HG02970 (cell line): ENCODE measurements around the gene PAOX.

ENCODE experiments used
- ATAC-seq: cut with Tn5 transposase; IDR thresholded peaks from one replicate; pipeline ENCODE4 v1.9.1; 2021; ENCODE audit warnings: mild to moderate bottlenecking, moderate library complexity, moderate number of reproducible peaks; ENCODE audit not compliant: unreplicated experiment, low FRiP score

Gene PAOX

GRCh38 chr10:133349160-133349568, 29.9 kb upstream of the PAOX start:
- ATAC-seq, result no peak

- no peak for ATAC-seq
These were observed 29.5 kb upstream of the PAOX start for GRCh38 chr10:133349577-133350011.

DNA sequence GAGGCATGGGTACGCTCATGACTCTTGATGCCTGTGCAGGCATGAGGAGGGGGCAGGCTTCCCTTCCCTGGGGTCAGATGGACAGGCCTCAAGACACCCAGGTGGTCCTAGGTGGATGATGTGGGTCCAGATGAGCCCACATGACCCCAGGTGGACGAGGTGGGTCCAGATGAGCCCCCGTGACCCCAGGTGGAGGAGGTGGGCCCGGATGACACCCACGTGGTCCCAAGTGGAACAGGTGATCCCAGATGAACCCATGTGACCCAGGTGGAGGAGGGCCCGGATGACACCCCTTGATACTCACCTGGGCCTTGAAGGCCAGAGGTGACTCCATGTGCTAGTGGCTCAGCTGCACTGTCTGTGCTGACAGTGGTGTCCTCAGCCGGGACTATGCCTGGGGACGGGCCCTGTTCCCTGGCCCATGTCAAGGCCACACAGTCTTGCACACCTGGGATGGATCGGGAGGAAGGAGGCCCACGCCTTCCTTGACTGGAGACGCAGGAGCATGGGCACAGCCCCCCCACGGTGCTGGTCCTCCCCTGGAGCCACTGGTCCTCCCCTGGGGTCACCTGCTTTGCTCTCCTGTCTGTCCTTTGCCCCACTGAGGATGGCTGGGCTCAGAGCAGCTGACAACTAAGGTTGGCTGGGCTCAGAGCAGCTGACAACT, 28.6 kb upstream of the PAOX start:
- ATAC-seq, result no peak

- no peak for ATAC-seq
These were observed 28.1 kb upstream of the PAOX start for GRCh38 chr10:133350950-133351329.

GRCh38 chr10:133351408-133352318, 27.4 kb upstream of the PAOX start:
- no peak for ATAC-seq

- ATAC-seq, result no peak
These were observed 25.7 kb upstream of the PAOX start for GRCh38 chr10:133353202-133353959.

GRCh38 chr10:133353988-133354605, 25.0 kb upstream of the PAOX start:
- ATAC-seq, result no peak

DNA sequence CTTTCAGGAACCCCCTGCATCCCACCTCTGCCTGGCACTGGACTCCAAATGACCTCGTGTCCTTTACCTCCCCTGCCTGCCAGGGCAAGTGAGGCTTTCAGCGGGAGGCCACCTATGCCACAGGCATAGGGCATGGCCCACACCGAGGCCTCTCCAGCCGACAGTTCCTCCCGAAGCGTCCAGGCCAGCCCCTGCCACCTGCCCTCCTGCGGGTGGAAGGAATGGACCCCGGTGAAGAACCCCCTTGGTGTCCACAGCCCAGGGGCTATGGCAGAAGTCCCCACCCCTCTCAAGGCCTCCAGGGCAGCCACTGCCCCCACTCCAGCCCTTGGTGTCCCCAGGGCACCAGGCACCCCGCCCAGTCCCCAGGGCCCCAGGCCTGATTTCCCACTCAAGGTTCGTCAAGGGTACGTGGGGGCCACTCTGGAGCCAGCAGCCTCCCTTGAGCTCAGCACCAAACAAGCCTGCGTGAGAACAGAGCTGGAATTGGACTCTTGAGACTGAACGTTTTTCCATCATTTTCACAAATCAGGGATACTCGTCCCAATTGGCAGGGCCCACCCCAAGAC, 24.3 kb upstream of the PAOX start:
- no peak for ATAC-seq

DNA sequence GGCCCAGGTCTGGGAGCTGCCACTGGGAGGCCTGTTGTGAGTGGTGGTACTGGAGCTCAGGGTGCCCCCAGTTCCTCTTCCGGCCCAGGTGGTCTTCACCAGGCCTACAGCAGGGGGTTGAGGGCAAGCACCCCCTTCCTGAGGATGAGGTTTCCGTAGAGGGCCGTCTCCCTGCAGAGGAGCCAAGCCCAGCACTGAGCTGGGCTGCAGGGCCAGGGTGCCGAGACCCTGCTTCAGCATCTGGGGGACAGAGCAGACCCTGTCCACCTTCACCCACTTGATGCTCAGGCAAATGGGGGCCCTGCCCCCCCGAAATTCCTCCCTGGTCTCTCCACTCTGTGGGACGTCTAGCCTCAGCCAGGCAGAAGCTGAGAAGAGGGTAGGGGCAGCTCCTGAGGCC, 23.8 kb upstream of the PAOX start:
- no peak for ATAC-seq

DNA sequence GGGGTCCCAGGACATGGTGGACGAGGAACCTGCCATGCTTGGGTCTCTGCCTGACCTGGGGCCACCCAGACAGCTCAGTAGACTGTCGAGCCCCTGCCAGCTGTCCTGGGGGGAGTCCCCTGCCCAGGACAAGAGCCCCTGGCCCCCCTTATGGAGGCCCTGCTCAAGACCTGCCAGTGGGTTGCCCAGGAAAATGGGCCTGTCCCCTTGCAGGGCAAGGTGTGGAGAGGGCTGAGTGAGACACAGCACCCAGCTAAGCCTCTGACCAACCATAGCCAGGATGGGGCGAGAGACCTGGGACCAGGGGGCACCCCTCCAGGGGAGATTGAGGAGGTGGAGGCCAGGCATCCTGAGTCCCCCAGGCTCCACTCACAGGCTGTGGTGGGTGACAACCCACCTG, 23.1 kb upstream of the PAOX start:
- no peak for ATAC-seq

DNA sequence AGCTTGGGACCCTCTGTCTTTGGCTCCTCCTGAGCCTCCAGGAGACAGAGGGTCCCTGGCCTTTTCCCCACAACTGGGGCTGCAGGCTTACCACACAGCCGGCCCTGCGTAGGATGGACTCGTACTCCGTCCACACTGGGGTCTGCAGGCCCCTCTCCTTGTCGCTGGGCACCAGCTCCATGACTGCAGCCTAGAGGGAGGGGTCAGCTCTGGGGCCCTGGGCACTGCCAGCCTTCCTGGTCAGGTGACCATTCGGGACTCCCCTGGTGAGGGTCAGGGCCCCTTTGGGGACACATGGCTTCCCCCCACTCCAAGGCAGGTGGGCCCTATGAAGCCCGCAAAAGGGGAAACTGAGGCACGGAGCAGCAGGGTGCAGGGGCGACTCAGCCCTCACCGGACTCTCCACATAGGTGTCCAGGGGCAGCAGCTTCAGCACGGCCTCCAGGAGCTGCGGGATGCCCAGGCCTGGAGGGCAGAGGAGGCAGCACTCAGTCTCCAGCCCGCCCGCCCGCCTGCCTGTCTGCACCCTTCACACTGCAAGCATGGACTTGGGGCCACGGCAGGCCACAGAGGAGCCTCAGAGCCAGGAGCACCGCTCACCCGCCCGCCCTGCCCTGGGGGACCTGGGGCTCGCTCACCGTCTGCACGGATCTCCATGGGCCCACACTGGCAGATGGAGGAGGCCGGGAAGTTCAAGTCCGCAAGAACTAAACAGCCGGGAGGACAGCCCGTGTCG, 22.3 kb upstream of the PAOX start:
- no peak for ATAC-seq

GRCh38 chr10:133357285-133358161, 21.5 kb upstream of the PAOX start, which contains the start of gene FUOM:
TSS of gene FUOM (minus strand) at chr10:133358019. CDS start at chr10:133358007, 12 bp downstream.
- ATAC-seq, result no peak

GRCh38 chr10:133358162-133358924, 20.7 kb upstream of the PAOX start:
- ATAC-seq, result no peak

- no peak for ATAC-seq
These were observed 20.1 kb upstream of the PAOX start for GRCh38 chr10:133358925-133359310.

- no peak for ATAC-seq
These were observed 19.5 kb upstream of the PAOX start for GRCh38 chr10:133359554-133359971.

DNA sequence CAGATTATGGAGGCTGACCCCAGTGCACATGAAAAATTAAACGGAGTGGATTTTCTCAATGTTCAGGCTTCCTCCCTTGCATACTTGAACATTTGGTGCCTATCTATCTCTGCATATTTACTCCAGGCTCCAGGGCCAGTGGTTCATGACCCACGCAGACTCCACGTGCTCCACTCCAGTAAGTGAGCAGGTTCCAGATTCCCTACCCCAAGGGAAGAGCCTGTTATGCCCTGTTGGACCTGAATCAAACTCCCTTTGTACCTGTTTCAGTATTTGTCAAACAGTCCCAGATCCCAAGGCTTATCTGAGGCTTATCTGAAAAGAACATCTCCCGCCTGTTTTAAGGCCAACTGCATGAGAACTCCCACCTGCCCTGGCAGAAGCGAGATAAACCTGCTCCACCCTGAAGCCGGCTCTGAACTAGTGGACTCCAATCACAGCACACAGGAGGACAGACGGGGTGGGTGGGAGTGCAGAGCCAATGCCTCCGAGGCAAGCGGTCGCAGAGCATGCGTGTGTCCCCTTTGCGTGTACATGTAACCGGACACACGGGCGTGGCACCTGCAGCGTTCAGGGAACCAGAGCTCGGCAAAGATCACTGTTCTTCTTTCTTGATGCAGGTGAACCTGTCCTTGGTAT, 19.0 kb upstream of the PAOX start:
- ATAC-seq, result no peak

- no peak for ATAC-seq
These were observed 17.8 kb upstream of the PAOX start for GRCh38 chr10:133361227-133361626.
